GM21381 (cell line): ENCODE results near the gene TMC8.

Experiments used
- ATAC-seq: cut with Tn5 transposase; IDR thresholded peaks from one replicate; pipeline ENCODE4 v1.9.1; 2021; ENCODE audit warnings: mild to moderate bottlenecking, moderate library complexity; ENCODE audit not compliant: unreplicated experiment

The TMC8 gene

GRCh38 chr17:78123258-78123929 is 7.2 kb upstream of the TMC8 start:
- no peak for ATAC-seq

DNA sequence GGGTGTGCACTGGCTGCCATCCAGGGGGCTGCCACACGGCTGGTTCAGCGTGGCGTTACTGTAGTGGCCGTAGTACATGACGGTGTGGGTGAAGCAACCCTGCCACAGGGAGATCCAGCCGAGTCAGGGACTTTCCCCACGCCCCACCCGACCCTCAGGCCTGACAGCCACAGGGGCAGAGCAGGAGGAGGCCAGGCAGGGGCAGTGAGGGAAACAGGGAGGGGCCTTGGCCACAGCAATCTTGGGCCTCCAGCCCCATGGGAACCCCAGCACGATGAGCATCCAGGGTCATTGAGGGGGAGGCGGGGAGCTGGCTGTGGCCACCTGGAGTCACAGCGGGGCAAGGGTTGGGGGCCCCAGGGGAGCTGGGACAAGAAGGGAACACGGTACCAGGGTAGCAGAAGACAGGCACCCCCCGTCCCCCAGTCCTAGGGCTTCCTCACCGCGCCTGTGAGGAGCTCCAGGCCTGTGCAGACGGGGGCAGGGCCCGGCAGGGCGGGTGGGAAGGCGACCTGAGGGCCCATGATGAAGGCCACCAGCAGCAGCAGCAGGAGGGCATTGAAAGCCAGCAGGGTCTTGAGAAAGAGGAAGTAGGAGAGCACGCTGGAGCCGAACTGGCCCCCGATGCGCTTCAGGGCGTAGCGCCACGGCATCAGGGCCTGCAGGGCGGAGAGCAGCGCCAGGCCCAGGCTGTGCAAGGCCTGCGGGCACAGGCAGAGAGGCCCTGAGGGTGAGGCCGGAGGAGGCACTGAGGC is 6.3 kb upstream of the TMC8 start:
- ATAC-seq: no peak

DNA sequence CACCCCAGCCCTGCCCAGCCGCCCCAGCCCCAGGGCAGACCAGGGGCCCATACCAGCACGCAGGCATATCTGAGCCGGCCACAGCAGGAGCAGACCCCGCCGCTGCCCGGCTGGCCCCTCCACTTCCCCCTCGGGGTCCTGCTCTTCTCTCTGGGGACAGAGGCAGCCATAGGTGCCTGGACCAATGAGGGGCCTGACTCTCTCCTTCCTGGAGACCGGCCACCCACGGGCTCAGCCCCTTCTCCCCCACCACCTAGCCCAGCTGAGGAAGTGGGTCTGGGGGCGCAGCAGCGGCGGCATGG is 5.8 kb upstream of the TMC8 start:
- ATAC-seq: no peak

- no peak for ATAC-seq
Measured at GRCh38 chr17:78125138-78125913, 5.2 kb upstream of the TMC8 start.

DNA sequence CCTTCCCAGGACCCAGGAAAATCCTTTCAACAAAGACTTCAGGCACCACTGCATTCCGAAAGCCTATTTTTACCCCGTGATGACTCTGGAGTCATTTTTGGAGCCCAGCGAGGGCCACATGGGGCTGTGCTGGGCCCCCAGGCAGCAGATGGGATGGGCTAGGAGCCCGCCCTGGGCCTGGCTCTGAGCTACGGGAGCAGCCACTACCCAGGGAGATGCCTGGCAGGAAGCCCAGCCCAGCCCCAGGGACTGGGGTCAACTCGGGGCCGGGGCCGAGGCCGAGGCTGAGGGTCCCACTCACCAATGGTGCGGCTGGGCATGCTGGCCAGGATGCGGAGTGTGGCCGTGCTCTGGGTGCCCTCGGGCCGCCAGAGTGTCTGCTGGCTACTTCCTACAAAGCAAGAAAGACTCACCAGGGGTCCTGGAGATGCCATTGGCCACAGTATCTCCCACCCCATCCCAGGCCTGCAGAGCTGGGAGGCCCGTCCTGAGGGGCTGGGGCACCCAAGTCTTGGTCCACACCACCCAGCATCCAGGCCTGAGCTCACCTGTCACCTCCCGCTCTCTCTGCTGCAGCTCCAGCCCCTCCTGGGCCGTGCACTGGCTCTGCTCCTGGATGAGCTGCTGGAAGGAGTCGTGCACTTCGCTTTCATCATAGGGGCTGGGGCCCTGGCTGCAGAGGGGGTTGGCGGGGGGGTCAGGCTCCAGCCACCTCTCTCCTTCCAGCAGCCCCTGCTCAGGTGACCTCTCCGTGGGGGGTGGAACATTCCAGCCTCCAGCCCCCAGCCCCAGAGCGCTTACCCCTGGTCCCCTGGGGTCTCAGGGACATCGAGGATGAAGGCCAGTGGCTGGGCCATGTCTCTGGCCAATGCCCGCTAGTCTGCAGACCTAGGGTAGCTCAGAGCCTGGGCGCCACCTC is 4.3 kb upstream of the TMC8 start:
- ATAC-seq: no peak

GRCh38 chr17:78126895-78127238 is 3.7 kb upstream of the TMC8 start:
- no peak for ATAC-seq

- ATAC-seq: no peak
Measured at GRCh38 chr17:78127239-78127887, 3.2 kb upstream of the TMC8 start.

DNA sequence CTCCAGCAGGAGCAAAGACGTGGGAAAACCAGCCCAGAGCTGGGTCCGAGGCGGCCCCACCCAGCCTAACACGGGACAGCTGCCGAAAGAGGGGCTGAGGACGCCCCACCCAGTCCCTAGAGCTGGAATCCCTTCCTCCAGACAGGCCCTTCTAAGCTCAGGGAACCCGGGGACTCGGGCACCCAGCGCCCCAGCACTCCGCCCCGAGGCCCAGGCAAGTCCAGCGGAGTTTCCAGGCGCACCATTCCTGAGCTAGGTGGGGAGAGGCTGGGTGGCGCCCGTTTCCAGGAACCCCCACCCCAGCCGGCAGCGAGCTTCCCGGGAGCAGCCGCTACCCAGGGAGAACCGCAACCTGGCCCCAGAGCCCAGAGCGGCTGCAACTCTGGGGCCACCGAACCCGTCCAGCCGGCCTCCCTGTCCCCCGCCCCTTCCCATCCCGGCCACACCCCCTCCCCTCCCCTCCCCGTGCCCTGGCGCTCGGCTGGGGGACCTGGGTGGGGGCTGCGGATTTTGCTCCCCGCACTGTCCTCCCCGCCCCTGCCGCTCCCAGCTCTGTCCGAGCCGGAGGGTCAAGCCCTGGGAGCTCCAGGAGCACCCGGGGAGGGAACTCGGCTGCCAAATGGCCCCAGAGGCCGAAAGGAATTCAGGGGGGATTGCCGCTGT is 2.6 kb upstream of the TMC8 start:
- no peak for ATAC-seq

GRCh38 chr17:78128551-78129350 is 1.8 kb upstream of the TMC8 start, which contains the start of gene TMC6:
Gene TMC6, minus strand, starts transcription at chr17:78128755. Its CDS starts 1,923 bp downstream, at chr17:78126832.
- ATAC-seq: no peak

GRCh38 chr17:78129351-78130089 is 1.1 kb upstream of the TMC8 start:
- no peak for ATAC-seq

DNA sequence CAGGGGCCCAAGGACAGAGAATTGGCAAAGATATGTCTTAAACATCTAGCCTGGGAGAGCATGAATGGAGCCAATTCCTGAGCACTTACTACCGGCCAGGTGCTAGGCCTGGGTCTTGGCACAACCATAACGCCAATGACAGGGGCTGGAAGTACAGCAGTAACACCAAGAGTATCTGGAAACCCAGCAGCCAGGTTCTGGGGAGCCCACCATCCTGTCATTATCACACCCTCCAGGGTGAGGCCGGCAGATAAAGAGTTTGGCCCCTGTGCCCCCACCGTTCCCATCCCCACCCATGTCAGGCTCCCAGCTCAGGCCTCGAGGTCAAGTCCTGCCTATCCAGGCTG is 508 bp upstream of the TMC8 start:
- no peak for ATAC-seq

DNA sequence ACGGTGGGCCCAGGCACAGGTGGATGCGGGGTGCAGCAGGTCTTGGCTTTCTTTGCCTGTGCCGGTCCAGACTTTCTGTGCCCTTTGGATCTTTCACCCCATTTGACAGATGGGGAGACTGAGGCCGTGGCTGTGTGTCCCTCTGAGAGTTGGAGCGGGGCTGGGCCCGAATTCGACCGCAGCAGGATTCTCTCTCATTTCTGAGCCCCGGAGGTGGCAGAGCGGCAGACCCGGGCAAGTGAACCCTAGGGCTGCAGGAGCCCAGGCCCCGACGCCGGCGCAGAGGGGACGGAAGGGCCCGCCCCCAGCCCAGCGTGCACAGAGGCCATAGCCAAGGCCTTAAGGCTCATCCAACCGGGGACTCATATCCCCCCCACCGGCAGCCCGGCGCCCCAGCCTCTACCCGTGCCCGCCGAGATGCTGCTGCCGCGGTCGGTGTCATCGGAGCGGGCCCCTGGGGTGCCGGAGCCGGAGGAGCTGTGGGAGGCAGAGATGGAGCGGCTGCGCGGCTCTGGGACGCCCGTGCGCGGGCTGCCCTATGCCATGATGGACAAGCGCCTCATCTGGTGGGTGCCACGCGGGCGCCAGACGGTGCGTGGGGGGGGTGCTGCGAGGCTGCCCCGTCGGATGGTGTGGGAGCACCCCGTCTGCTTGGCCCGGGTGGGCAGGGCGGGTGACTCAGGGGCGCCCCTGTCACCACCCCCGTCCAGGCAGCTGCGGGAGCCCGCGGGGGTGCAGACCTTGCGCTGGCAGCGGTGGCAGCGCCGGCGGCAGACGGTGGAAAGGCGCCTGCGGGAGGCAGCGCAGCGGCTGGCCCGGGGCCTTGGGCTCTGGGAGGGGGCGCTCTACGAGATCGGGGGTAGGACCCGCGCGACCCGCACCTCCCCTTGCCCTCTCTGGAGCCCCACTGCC is 857 bp downstream of the TMC8 start:
- no peak for ATAC-seq

GRCh38 chr17:78132084-78132676 is 1.6 kb downstream of the TMC8 start:
- ATAC-seq: no peak

- ATAC-seq: no peak
Measured at GRCh38 chr17:78132767-78133178, 2.2 kb downstream of the TMC8 start.

DNA sequence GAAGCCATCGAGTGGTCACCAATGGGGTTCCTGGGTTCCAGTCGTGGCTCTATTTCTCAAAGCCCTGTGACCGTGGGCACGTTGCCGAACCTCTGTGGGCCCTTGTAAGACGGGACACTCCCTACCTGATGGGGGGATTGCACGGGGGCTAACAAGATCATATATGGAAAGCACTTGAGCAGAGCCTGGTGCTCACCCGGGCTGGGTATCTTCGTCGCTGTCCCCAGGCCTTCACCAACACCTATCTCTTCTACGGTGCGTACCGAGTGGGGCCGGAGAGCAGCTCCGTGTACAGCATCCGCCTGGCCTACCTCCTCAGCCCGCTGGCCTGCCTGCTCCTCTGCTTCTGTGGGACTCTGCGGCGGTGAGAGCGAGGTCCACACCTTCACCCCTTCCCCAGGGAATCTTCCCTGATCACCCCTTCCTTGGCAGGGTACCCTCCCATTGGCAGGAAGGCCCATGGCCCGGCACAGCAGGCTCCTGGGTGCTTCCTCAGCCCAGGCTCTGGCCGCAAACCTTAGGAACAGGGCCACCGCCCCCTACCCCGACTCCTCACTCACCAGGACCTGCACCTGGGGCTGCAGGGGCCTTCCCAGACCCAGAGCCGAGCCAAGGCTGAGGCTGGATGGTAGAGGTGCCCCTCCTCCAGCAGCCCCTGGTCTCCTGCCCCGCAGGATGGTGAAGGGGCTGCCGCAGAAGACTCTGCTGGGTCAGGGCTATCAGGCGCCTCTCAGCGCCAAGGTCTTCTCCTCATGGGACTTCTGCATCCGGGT is 2.8 kb downstream of the TMC8 start:
- ATAC-seq: no peak
